Activated CD8-positive, alpha-beta memory T cell treated with anti-CD3 and anti-CD28 coated beads, Interleukin-2, amount 10 ng/mL, durations not matched to agents 7 days and 5 days (primary cell): ENCODE measurements around the gene FAM117B. TPM values are rescaled to one million over a fixed set of nuclear protein-coding genes. Genes with fewer than 3 reads are reported as not detected.

Source experiments
- ATAC-seq: fragments of 150-1000 bp; cut with Tn5 transposase; one replicate; pipeline ENCODE4 v1.10.0; 2021; ENCODE audit warnings: moderate library complexity
- CTCF ChIA-PET: fragments of 350-600 bp; sonication (Branson Sonifier 250); formaldehyde crosslinking; loops from one replicate; lab custom pipeline; 2021; ENCODE audit warnings: antibody characterized with exemption; lab: Charles Lee
- DNase-seq: peaks from one replicate; pipeline ENCODE4 v3.0.0-alpha.2; 2020
- H3K27ac Mint-ChIP-seq: one replicate; pipeline ENCODE4 v1.8.0; 2021; ENCODE audit warnings: mild to moderate bottlenecking, mixed read lengths
- H3K27me3 Mint-ChIP-seq: one replicate; pipeline ENCODE4 v1.8.0; 2021; ENCODE audit warnings: mixed read lengths
- H3K36me3 Mint-ChIP-seq: one replicate; pipeline ENCODE4 v1.8.0; 2021; ENCODE audit warnings: mild to moderate bottlenecking, mixed read lengths
- H3K4me1 Mint-ChIP-seq: one replicate; pipeline ENCODE4 v1.8.0; 2021; ENCODE audit warnings: mixed read lengths
- H3K4me3 Mint-ChIP-seq: one replicate; pipeline ENCODE4 v1.8.0; 2021; ENCODE audit warnings: mild to moderate bottlenecking, moderate library complexity, mixed read lengths
- H3K9me3 Mint-ChIP-seq: one replicate; pipeline ENCODE4 v1.8.0; 2022; ENCODE audit warnings: low read depth, mixed read lengths
- total RNA-seq, 2 experiments: library from RNA; stranded (reverse); gene quantifications; one replicate each; pipeline ENCODE4 v1.2.3, GENCODE V29; 2021

Gene FAM117B
- total RNA-seq, 2 experiments from 2014 or later, result 3.7 to 3.8 TPM

GRCh38 chr2:202762556-202762955 lies 127.8 kb downstream of the FAM117B start:
- peaks cover 4% of the 10 kb centered on the region for H3K4me1 Mint-ChIP-seq
- CTCF ChIA-PET, result no interaction called here
- no peaks in the 10 kb centered on the region for H3K27me3 Mint-ChIP-seq
- no peak overlapping the region for H3K27ac Mint-ChIP-seq
- H3K36me3 Mint-ChIP-seq, result peaks cover 4% of the 10 kb centered on the region
- DNase-seq (no peak), ATAC-seq (no peak)
- no peak overlapping the region for H3K4me3 Mint-ChIP-seq
- no peaks in the 10 kb centered on the region for H3K9me3 Mint-ChIP-seq

DNA sequence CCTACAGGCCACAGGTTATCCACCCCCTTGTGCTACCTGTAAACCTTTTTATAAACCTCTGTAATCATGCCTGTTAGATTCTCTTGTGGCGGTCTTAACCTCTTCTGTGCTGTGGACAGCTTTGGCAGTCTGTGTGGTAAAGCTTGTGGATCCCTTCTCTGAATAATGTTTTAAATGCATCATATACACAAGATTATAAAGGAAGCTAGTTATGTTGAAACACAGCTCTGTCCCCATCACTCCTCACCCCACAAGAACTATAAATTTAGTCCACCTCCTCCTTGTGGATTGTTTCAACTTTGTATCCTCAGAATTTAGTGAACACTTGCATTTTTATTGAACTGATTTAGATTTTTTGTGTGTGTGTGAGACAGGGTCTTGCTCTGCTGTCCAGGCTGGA lies 129.1 kb downstream of the FAM117B start:
- H3K9me3 Mint-ChIP-seq, result no peaks in the 10 kb centered on the region
- peaks cover 4% of the 10 kb centered on the region for H3K36me3 Mint-ChIP-seq
- CTCF ChIA-PET, result no interaction called here

DNA sequence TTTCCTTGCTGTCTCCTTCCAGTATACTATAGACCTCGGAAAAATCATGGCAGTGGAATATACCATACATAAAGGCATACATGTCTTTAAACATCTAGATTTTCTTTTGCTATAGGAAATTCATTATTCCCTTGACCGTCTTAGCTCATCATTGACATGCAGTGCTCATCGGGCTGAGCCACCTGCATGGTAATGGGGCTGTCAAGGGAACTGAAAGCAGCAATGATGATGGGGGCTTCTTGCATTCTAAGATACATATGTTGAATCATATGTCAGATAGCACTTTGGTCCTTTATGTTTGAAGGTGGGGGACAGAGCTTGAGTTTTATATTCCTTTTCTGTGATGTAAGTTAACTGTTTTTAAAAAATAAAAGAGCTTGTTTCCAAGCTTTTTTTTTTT lies 130.2 kb downstream of the FAM117B start:
- H3K36me3 Mint-ChIP-seq, result peaks cover 4% of the 10 kb centered on the region
- no peak overlapping the region for H3K27ac Mint-ChIP-seq
- peaks cover 4% of the 10 kb centered on the region for H3K4me1 Mint-ChIP-seq
- H3K27me3 Mint-ChIP-seq, result no peaks in the 10 kb centered on the region
- no peak for ATAC-seq
- H3K9me3 Mint-ChIP-seq, result no peaks in the 10 kb centered on the region
- no peak overlapping the region for H3K4me3 Mint-ChIP-seq
- DNase-seq, result no peak
- CTCF ChIA-PET, result interaction anchor here (0.6 kb wide), 1 partner anchor 334 kb away, joined by 3 read pairs; no protein-coding TSS in a partner anchor

More for the DNA sequence above, 129.1 kb downstream of the FAM117B start:
- no peak for DNase-seq
- H3K4me1 Mint-ChIP-seq, result peaks cover 4% of the 10 kb centered on the region
- no peak for ATAC-seq
- H3K27me3 Mint-ChIP-seq, result no peaks in the 10 kb centered on the region
- no peak overlapping the region for H3K4me3 Mint-ChIP-seq
- no peak overlapping the region for H3K27ac Mint-ChIP-seq

GRCh38 chr2:202765436-202765835 lies 130.7 kb downstream of the FAM117B start:
- DNase-seq (no peak), ATAC-seq (no peak)
- Mint-ChIP-seq H3K4me1 (peaks cover 4% of the 10 kb centered on the region), H3K4me3 (no peak overlapping the region), H3K27me3 (no peaks in the 10 kb centered on the region), H3K27ac (no peak overlapping the region), H3K9me3 (no peaks in the 10 kb centered on the region), H3K36me3 (peaks cover 3% of the 10 kb centered on the region)
- CTCF ChIA-PET, result interaction anchor here (0.6 kb wide), 1 partner anchor 335 kb away, joined by 3 read pairs; no protein-coding TSS in a partner anchor

DNA sequence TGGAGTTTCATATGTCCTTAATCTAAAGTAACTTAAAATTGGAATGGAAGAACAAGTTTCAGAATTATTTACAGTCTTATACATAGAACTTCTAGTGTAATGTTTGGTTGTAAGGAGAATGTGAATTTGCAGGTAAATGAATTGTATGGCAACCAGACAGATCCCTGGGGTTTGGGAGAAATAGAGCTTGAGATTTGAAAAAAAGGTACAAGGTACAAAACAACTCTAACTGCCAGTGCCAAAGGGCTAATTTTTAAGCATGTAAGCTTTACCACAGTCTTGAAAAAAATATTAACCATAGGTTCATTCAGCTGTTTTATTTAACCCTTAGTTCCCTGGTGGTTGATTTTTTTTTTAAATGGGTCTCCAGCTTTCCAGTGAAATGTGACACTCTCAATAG lies 133.5 kb downstream of the FAM117B start:
- Mint-ChIP-seq H3K27me3 (no peaks in the 10 kb centered on the region), H3K9me3 (no peaks in the 10 kb centered on the region), H3K4me3 (no peak overlapping the region), H3K4me1 (no peaks in the 10 kb centered on the region), H3K27ac (no peak overlapping the region), H3K36me3 (peaks cover 3% of the 10 kb centered on the region)
- no peak for ATAC-seq
- no peak for DNase-seq
- CTCF ChIA-PET, result no interaction called here

DNA sequence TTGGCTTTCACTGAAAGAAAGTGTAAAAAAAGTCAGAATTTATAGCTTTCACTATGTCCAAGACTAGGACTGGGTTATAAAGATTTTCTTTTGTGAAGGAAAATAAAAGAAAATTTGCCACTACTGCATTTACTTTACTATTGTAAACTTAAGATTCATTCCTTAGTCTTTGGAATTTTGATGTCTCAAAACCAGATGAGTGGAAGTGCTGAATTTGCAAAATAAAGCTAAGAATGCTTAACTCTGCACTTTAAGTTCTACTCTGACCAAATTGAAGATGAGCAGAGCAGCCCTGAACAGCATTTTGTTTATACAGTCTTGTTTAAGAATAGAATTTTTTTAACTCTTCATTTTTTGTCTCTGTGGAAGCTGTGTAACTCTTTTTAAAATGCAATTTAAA lies 134.4 kb downstream of the FAM117B start:
- DNase-seq (no peak), ATAC-seq (no peak)
- Mint-ChIP-seq H3K4me3 (no peak overlapping the region), H3K4me1 (no peaks in the 10 kb centered on the region), H3K36me3 (peaks cover 3% of the 10 kb centered on the region), H3K9me3 (no peaks in the 10 kb centered on the region), H3K27me3 (no peaks in the 10 kb centered on the region), H3K27ac (no peak overlapping the region)
- CTCF ChIA-PET, result no interaction called here

DNA sequence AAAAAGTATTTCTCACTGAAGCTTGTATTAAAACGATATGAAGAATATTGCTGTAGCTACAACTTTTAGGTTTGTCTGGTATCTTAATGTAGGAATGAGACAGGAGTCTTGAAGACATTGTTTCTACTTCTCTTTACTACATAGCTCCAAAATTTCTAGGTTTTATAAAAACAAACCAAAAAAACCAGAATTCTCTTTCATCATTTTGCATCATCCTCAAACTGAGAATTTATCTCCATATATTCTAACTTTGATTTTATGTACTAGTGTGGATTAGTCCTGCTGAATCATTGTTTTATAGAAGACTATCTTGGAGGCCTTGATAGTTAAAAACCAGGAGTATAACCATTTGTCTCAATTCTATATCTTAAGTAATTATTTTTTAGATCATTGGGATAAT lies 136.6 kb downstream of the FAM117B start:
- H3K27me3 Mint-ChIP-seq, result no peaks in the 10 kb centered on the region
- no peaks in the 10 kb centered on the region for H3K4me1 Mint-ChIP-seq
- ATAC-seq, result no peak
- CTCF ChIA-PET, result interaction anchor here (1.0 kb wide), 1 partner anchor 99 kb away, joined by 3 read pairs; no protein-coding TSS in a partner anchor
- no peak for DNase-seq
- no peaks in the 10 kb centered on the region for H3K36me3 Mint-ChIP-seq
- no peaks in the 10 kb centered on the region for H3K9me3 Mint-ChIP-seq
- no peak overlapping the region for H3K4me3 Mint-ChIP-seq
- H3K27ac Mint-ChIP-seq, result no peak overlapping the region

DNA sequence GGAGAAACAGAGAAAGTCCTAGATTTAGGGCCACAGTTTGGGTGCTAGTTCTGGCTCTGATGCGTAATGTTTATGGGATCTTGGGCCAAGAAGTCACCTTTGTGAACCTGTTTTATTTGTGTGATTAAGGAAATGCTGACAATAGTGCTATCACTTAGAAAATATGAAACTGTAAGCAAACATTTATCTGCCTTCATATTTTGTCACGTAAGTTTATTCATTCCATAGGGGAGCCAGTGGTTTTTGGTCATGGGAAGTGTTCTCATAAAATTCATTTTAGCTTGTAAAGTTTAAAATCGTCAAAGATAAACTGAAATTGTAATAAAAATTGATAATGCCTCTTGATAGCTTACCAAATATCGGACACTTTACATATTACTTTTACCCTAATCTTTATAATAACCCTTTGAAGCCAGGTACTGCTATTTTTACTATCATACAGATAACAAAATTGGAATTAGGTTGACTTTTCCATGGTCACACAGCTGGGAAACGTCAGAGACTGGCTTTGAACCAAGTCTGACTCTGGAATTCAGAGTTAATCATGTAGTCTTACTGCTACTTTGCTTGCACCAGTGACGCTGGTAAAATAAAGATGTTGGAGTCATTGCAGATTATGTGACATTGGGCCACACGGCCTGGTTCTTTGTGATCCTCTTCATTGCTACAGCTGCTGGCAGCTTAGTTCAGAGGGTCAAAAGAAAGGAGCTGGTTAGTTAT lies 137.1 kb downstream of the FAM117B start:
- Mint-ChIP-seq H3K27me3 (no peaks in the 10 kb centered on the region), H3K9me3 (no peaks in the 10 kb centered on the region), H3K27ac (no peak overlapping the region), H3K4me1 (no peaks in the 10 kb centered on the region), H3K36me3 (no peaks in the 10 kb centered on the region), H3K4me3 (no peak overlapping the region)
- DNase-seq, result no peak
- no peak for ATAC-seq
- CTCF ChIA-PET, result interaction anchor here (1.0 kb wide), 1 partner anchor 99 kb away, joined by 3 read pairs; no protein-coding TSS in a partner anchor

DNA sequence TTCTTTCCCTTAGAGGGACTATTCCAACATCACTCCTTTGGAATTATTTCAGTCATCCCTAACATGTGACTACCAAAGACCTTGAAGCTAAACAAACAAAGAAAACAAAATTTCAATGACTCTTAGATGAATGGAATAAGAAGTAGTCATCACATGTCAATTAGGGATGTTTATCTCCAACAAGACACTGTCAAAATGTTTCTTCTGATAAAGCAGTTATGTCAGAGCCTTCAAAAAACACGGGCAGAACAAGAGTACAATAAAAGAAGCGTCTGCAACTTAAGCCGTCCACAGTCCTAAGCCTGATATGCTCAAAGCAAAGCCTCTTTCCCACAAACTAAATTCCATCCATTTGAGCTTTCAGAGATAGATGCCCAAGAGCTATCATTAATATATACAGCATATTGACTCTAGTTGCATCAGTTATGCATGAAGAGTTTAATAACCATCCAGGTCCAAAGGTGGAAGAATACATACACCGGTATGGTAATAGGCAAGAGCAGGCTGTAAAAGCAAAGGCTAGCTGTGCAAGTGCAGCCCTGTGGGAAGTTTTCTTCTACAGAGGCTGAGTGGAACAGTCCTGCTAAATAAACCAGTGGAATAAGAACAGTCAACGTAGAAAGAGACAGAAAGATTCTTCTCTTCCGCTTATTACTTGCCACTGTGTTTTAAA lies 138.7 kb downstream of the FAM117B start:
- Mint-ChIP-seq H3K4me1 (no peaks in the 10 kb centered on the region), H3K27ac (no peak overlapping the region), H3K36me3 (no peaks in the 10 kb centered on the region), H3K9me3 (no peaks in the 10 kb centered on the region), H3K27me3 (no peaks in the 10 kb centered on the region), H3K4me3 (no peak overlapping the region)
- DNase-seq (no peak), ATAC-seq (no peak)
- CTCF ChIA-PET, result no interaction called here

- H3K9me3 Mint-ChIP-seq, result no peaks in the 10 kb centered on the region
- no peak overlapping the region for H3K4me3 Mint-ChIP-seq
- DNase-seq, result no peak
- H3K4me1 Mint-ChIP-seq, result no peaks in the 10 kb centered on the region
- CTCF ChIA-PET, result no interaction called here
- ATAC-seq, result no peak
- no peak overlapping the region for H3K27ac Mint-ChIP-seq
- no peaks in the 10 kb centered on the region for H3K36me3 Mint-ChIP-seq
- H3K27me3 Mint-ChIP-seq, result no peaks in the 10 kb centered on the region
These were observed 139.3 kb downstream of the FAM117B start for GRCh38 chr2:202774104-202774503.

GRCh38 chr2:202778217-202778616 lies 143.4 kb downstream of the FAM117B start:
- CTCF ChIA-PET, result no interaction called here
- DNase-seq (no peak), ATAC-seq (no peak)
- H3K4me3 Mint-ChIP-seq, result no peak overlapping the region
- peaks cover 10% of the 10 kb centered on the region for H3K4me1 Mint-ChIP-seq
- no peaks in the 10 kb centered on the region for H3K27me3 Mint-ChIP-seq
- H3K36me3 Mint-ChIP-seq, result peaks cover 4% of the 10 kb centered on the region
- no peaks in the 10 kb centered on the region for H3K9me3 Mint-ChIP-seq
- H3K27ac Mint-ChIP-seq, result no peak overlapping the region

GRCh38 chr2:202780514-202781021 lies 145.8 kb downstream of the FAM117B start:
- H3K27me3 Mint-ChIP-seq, result no peaks in the 10 kb centered on the region
- peak; percentile 89 for ATAC-seq
- DNase-seq, result no peak
- H3K4me1 Mint-ChIP-seq, result peaks cover 10% of the 10 kb centered on the region
- no peaks in the 10 kb centered on the region for H3K9me3 Mint-ChIP-seq
- H3K27ac Mint-ChIP-seq, result no peak overlapping the region
- H3K4me3 Mint-ChIP-seq, result no peak overlapping the region
- CTCF ChIA-PET, result no interaction called here
- H3K36me3 Mint-ChIP-seq, result peaks cover 9% of the 10 kb centered on the region

DNA sequence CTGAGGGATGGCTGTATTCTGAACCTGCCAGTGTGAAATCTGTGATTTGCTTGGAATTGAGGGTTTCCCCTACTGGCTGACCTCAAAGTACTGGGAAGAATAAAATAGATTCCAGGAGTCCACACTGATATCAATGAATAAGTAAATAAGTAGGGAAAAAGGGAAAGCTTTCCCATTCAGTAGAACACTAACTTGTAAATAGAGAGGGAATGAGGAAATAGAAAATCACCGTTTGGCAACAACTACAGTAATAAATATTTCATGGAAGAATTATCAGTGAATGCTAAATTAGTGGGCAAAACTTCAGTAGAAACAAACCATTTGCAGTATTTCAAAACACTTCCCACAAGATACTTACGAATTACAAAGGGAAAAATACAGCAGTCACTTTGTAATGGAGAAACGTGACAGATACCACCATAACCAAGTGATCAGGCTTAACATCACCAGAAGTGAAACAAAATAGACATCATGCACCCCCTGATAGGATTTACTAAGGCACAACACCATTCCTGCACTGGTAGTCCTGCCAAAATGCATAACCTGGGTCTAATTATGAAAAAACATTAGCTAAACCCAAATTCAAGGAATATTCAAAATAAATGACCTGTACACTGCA lies 148.3 kb downstream of the FAM117B start:
- ATAC-seq (no peak), DNase-seq (no peak)
- CTCF ChIA-PET, result no interaction called here
- Mint-ChIP-seq H3K9me3 (no peaks in the 10 kb centered on the region), H3K36me3 (peaks cover 10% of the 10 kb centered on the region), H3K4me1 (peaks cover 10% of the 10 kb centered on the region), H3K27ac (no peak overlapping the region), H3K4me3 (no peak overlapping the region), H3K27me3 (no peaks in the 10 kb centered on the region)
